Heart left ventricle (tissue), 13 donors: Measurements from ENCODE around the gene WASL.

Experiments used
- CTCF ChIP-seq, 12 donors: fragments of 200-600 bp; sonication (generic) in 4 of 12; IDR thresholded peaks; one replicate each; pipeline versions ENCODE4 v1.5.0 to v1.8.0; 2018 to 2022; ENCODE audit warnings: antibody characterized with exemption in 12 of 12, mild to moderate bottlenecking in 5 of 12
- POLR2A ChIP-seq, 2 donors: fragments of 450-650 bp; IDR thresholded peaks; one replicate each; pipeline ENCODE4 v1.6.1; 2017; ENCODE audit warnings: antibody characterized with exemption in 2 of 2, mild to moderate bottlenecking in 2 of 2, moderate library complexity in 2 of 2
- donor health status: ischemic (EF 13 %, LVEDD 7.1; RV severe dilation, severe dysfunction).
- donor health status: DM: no; HTN: yes; CAD: no.
- donor health status: DM: no; HTN: no; CAD: no.
- donor health status: ischemic (EF 25% LVEDD 6.9; RV normal size, moderate dysfunction).
- donor health status: ischemic (EF 25% LVEDD 5.7; RV mildly dilated, moderate dysfunction).
- donor health status: ischemic (EF 35%, LVEDD 5.7; RV mildly dilated, moderate dysfunction).
- donor health status: nonischemic (EF 11% LVEDD 7.7; RV severe dilation, severe dysfunction).
- donor health status: DM: yes; HTN: yes; CAD: no.
- donor health status: PGD.
- donor health status: ischemic (EF 29% LVEDD 5.4; RV normal size, mild dysfunction).
- donor health status: nonischemic (EF 23%, LVEDD 6.1; RV moderate dilation, normal function).

GRCh38 chr7:123748734-123749536 is at the start of gene WASL:
- TF ChIP-seq CTCF (IDR thresholded peaks at IDR 0.05) (peak in 6 of 12 donors; percentile 9 to 43 (median 26)), POLR2A (IDR thresholded peaks at IDR 0.05) (peak; percentile 63 to 94)
